GM23338 (cell line): ENCODE data around the gene TRAK1.

ENCODE experiments used
- CREB1 ChIP-seq: fragments of 250-450 bp; sonication (Bioruptor Pico); IDR thresholded peaks from 2 replicates; pipeline ENCODE4 v1.5.0; 2020; ENCODE audit warnings: low read depth, mild to moderate bottlenecking, moderate library complexity
- CTCF ChIP-seq, 2 experiments: fragments of 200-600 bp in 1 of 2; sonication (generic) in 1 of 2; conservative IDR thresholded peaks; 2 replicates each; pipeline versions ENCODE4 v1.5.1 to v1.6.1; 2016 to 2017; ENCODE audit warnings: antibody characterized with exemption in 2 of 2, low read depth in 2 of 2, mild to moderate bottlenecking in 2 of 2, moderate library complexity in 1 of 2
- ETS1 ChIP-seq: IDR thresholded peaks from 2 replicates; pipeline ENCODE4 v1.6.1; 2016; ENCODE audit warnings: antibody characterized with exemption
- EZH2 ChIP-seq: fragments of 200-600 bp; sonication (generic); IDR thresholded peaks from one replicate; pipeline ENCODE4 v1.8.0; 2017; ENCODE audit warnings: antibody characterized with exemption, mild to moderate bottlenecking, low read depth; ENCODE audit not compliant: unreplicated experiment
- EZH2phosphoT487 ChIP-seq: fragments of 200-600 bp; sonication (generic); IDR thresholded peaks from one replicate; pipeline ENCODE4 v1.8.1; 2018; ENCODE audit warnings: antibody characterized with exemption; ENCODE audit not compliant: unreplicated experiment
- JUNB ChIP-seq: IDR thresholded peaks from one replicate; pipeline ENCODE4 v1.6.1; 2016; ENCODE audit warnings: antibody characterized with exemption; ENCODE audit not compliant: unreplicated experiment
- POLR2AphosphoS5 ChIP-seq: IDR thresholded peaks from 2 replicates; pipeline ENCODE4 v1.6.1; 2016; ENCODE audit warnings: antibody characterized with exemption, low read depth
- REST ChIP-seq: IDR thresholded peaks from one replicate; pipeline ENCODE4 v1.6.1; 2018; ENCODE audit warnings: antibody characterized with exemption; ENCODE audit not compliant: unreplicated experiment
- ZNF114 ChIP-seq: fragments of 250-450 bp; sonication (Bioruptor Pico); IDR thresholded peaks from 2 replicates; pipeline ENCODE4 v1.5.0; 2020; ENCODE audit warnings: mild to moderate bottlenecking, moderate library complexity
- ZNF331 ChIP-seq: fragments of 250-450 bp; sonication (Bioruptor Pico); IDR thresholded peaks from 2 replicates; pipeline ENCODE4 v1.5.0; 2020; ENCODE audit warnings: low read depth, mild to moderate bottlenecking, moderate library complexity

GRCh38 chr3:42078677-42079076 lies 12.5 kb upstream of the TRAK1 start:
- TF ChIP-seq CTCF (conservative IDR thresholded peaks at IDR 0.05; ENCODE audit: low read depth in 2 of 2) (no peak), REST (no peak), EZH2phosphoT487 (no peak), EZH2 (no peak), CREB1 (CRISPR knock-in tag) (no peak), JUNB (no peak), POLR2AphosphoS5 (no peak), ETS1 (no peak), ZNF331 (CRISPR knock-in tag) (no peak), ZNF114 (CRISPR knock-in tag) (no peak)
